ENCODE data around the gene RAB3A. TPM values are rescaled to one million over a fixed set of nuclear protein-coding genes. Genes with fewer than 3 reads are reported as not detected.

Gene RAB3A
- total RNA-seq, 1 experiment from 2014 or later: 0.68 TPM

GRCh38 chr19:18171605-18172327, 32.1 kb downstream of the RAB3A start:
- H3K4me1 Mint-ChIP-seq (ENCODE audit: insufficient read depth, unreplicated experiment): peaks cover 5% of the 10 kb centered on the region
- no peaks in the 10 kb centered on the region for H3K9me3 Mint-ChIP-seq (ENCODE audit: unreplicated experiment)
- no peak for DNase-seq (ENCODE audit: unreplicated experiment)
- ChIA-PET CTCF (interaction anchor here (1.0 to 1.8 kb wide), 4 partner anchors 10 to 80 kb away, joined by 3 to 6 read pairs (median 4); no protein-coding TSS in a partner anchor), POLR2A (interaction anchor here (0.5 to 2.4 kb wide), 8 partner anchors 12 to 103 kb away, joined by 3 to 11 read pairs (median 4); partner anchors contain the start of genes MPV17L2 and RAB3A)
- H3K36me3 Mint-ChIP-seq (ENCODE audit: insufficient read depth, unreplicated experiment): peaks cover 48% of the 10 kb centered on the region
- intact Hi-C loops (cut with micrococcal nuclease): no loop called here
- no peak overlapping the region for H3K4me3 Mint-ChIP-seq (ENCODE audit: unreplicated experiment)
- TF ChIP-seq CTCF (IDR thresholded peaks at IDR 0.05; ENCODE audit: unreplicated experiment): no peak
- BruUV-seq (replicated peaks): no TSS peak
- H3K27me3 Mint-ChIP-seq (ENCODE audit: insufficient read depth, unreplicated experiment): no peaks in the 10 kb centered on the region
- peak overlapping the region; percentile 64 for H3K27ac Mint-ChIP-seq (ENCODE audit: low read depth, unreplicated experiment)

- no peaks in the 10 kb centered on the region for H3K9me3 Mint-ChIP-seq (ENCODE audit: unreplicated experiment)
- intact Hi-C loops (cut with micrococcal nuclease): no loop called here
Measured at GRCh38 chr19:18170714-18171255, 33.1 kb downstream of the RAB3A start.

GRCh38 chr19:18168673-18169381, 35.0 kb downstream of the RAB3A start:
- no peaks in the 10 kb centered on the region for H3K9me3 Mint-ChIP-seq (ENCODE audit: unreplicated experiment)
- intact Hi-C loops (cut with micrococcal nuclease): loop anchor here (1.0 kb wide), 1 partner anchor 56 kb away; no protein-coding TSS in a partner anchor
- CTCF ChIA-PET: interaction anchor here (0.6 to 1.9 kb wide), 10 partner anchors 8 to 169 kb away, joined by 3 to 6 read pairs (median 3); no protein-coding TSS in a partner anchor
- H3K27me3 Mint-ChIP-seq (ENCODE audit: insufficient read depth, unreplicated experiment): no peaks in the 10 kb centered on the region
- BruUV-seq (replicated peaks): no TSS peak
- peaks cover 77% of the 10 kb centered on the region for H3K36me3 Mint-ChIP-seq (ENCODE audit: insufficient read depth, unreplicated experiment)
- TF ChIP-seq CTCF (IDR thresholded peaks at IDR 0.05; ENCODE audit: unreplicated experiment): no peak
- H3K4me1 Mint-ChIP-seq (ENCODE audit: insufficient read depth, unreplicated experiment): peaks cover 5% of the 10 kb centered on the region
- no peak overlapping the region for H3K27ac Mint-ChIP-seq (ENCODE audit: low read depth, unreplicated experiment)
- DNase-seq (ENCODE audit: unreplicated experiment): no peak
- H3K4me3 Mint-ChIP-seq (ENCODE audit: unreplicated experiment): no peak overlapping the region
- POLR2A ChIA-PET: interaction anchor here (1.3 to 1.9 kb wide), 2 partner anchors 35 to 83 kb away, joined by 3 to 4 read pairs; partner anchors contain the start of gene RAB3A

More at GRCh38 chr19:18170714-18171255, 33.1 kb downstream of the RAB3A start:
- no peak overlapping the region for H3K4me3 Mint-ChIP-seq (ENCODE audit: unreplicated experiment)
- H3K27me3 Mint-ChIP-seq (ENCODE audit: insufficient read depth, unreplicated experiment): no peaks in the 10 kb centered on the region
- ChIA-PET POLR2A (interaction anchor here (0.6 to 2.4 kb wide), 5 partner anchors 11 to 310 kb away, joined by 3 to 11 read pairs (median 3); partner anchors contain the start of gene MPV17L2), CTCF (interaction anchor here (0.5 to 1.6 kb wide), 9 partner anchors 10 to 847 kb away, joined by 3 to 13 read pairs (median 3); no protein-coding TSS in a partner anchor)
- peaks cover 5% of the 10 kb centered on the region for H3K4me1 Mint-ChIP-seq (ENCODE audit: insufficient read depth, unreplicated experiment)
- no peak for TF ChIP-seq CTCF (IDR thresholded peaks at IDR 0.05; ENCODE audit: unreplicated experiment)
- DNase-seq (ENCODE audit: unreplicated experiment): no peak
- H3K27ac Mint-ChIP-seq (ENCODE audit: low read depth, unreplicated experiment): peak overlapping the region; percentile 64
- H3K36me3 Mint-ChIP-seq (ENCODE audit: insufficient read depth, unreplicated experiment): peaks cover 58% of the 10 kb centered on the region
- no TSS peak for BruUV-seq (replicated peaks)

Data from MCF 10A (cell line).